ENCODE results near the gene B4GAT1. TPM values are rescaled to one million over a fixed set of nuclear protein-coding genes. Genes with fewer than 3 reads are reported as not detected.

The B4GAT1 gene
- total RNA-seq, 2 donors from 2014 or later, result 2.4 to 2.8 TPM

- no peak overlapping the region for H3K4me3 Mint-ChIP-seq
- no peak for ATAC-seq
- DNase-seq, result no peak
- H3K4me1 Mint-ChIP-seq, result peaks cover 8% of the 10 kb centered on the region
- H3K27me3 Mint-ChIP-seq, result no peaks in the 10 kb centered on the region
- no peaks in the 10 kb centered on the region for H3K9me3 ChIP-seq (ENCODE audit: control insufficient read depth, low read length, poor library complexity, severe bottlenecking)
- H3K27ac Mint-ChIP-seq, result no peak overlapping the region
- H3K36me3 Mint-ChIP-seq (ENCODE audit: low read depth), result no peaks in the 10 kb centered on the region
Measured at GRCh38 chr11:66368484-66368883, 21.1 kb upstream of the B4GAT1 start.

GRCh38 chr11:66367561-66368312 lies 20.3 kb upstream of the B4GAT1 start:
- no peak overlapping the region for H3K27ac Mint-ChIP-seq
- H3K36me3 Mint-ChIP-seq (ENCODE audit: low read depth), result no peaks in the 10 kb centered on the region
- no peaks in the 10 kb centered on the region for H3K9me3 ChIP-seq (ENCODE audit: control insufficient read depth, low read length, poor library complexity, severe bottlenecking)
- no peak for ATAC-seq
- H3K27me3 Mint-ChIP-seq, result no peaks in the 10 kb centered on the region
- no peak overlapping the region for H3K4me3 Mint-ChIP-seq
- peaks cover 8% of the 10 kb centered on the region for H3K4me1 Mint-ChIP-seq
- DNase-seq, result no peak

- DNase-seq, result no peak
- no peak for ATAC-seq
- no peak overlapping the region for H3K27ac Mint-ChIP-seq
- no peaks in the 10 kb centered on the region for H3K27me3 Mint-ChIP-seq
- peaks cover 8% of the 10 kb centered on the region for H3K4me1 Mint-ChIP-seq
- no peaks in the 10 kb centered on the region for H3K9me3 ChIP-seq (ENCODE audit: control insufficient read depth, low read length, poor library complexity, severe bottlenecking)
- no peaks in the 10 kb centered on the region for H3K36me3 Mint-ChIP-seq (ENCODE audit: low read depth)
- H3K4me3 Mint-ChIP-seq, result no peak overlapping the region
Measured at GRCh38 chr11:66366844-66367477, 19.5 kb upstream of the B4GAT1 start.

- no peaks in the 10 kb centered on the region for H3K9me3 ChIP-seq (ENCODE audit: control insufficient read depth, low read length, poor library complexity, severe bottlenecking)
- DNase-seq (no peak), ATAC-seq (no peak)
- Mint-ChIP-seq H3K27me3 (no peaks in the 10 kb centered on the region), H3K4me3 (no peak overlapping the region), H3K36me3 (ENCODE audit: low read depth) (no peaks in the 10 kb centered on the region), H3K27ac (no peak overlapping the region), H3K4me1 (peaks cover 10% of the 10 kb centered on the region)
Measured at GRCh38 chr11:66365711-66366619, 18.5 kb upstream of the B4GAT1 start.

- H3K27ac Mint-ChIP-seq, result no peak overlapping the region
- H3K4me1 Mint-ChIP-seq, result peaks cover 8% of the 10 kb centered on the region
- H3K4me3 Mint-ChIP-seq, result no peak overlapping the region
- no peak for DNase-seq
- no peak for ATAC-seq
- H3K36me3 Mint-ChIP-seq (ENCODE audit: low read depth), result no peaks in the 10 kb centered on the region
- H3K9me3 ChIP-seq (ENCODE audit: control insufficient read depth, low read length, poor library complexity, severe bottlenecking), result no peaks in the 10 kb centered on the region
- no peaks in the 10 kb centered on the region for H3K27me3 Mint-ChIP-seq
Measured at GRCh38 chr11:66365166-66365565, 17.7 kb upstream of the B4GAT1 start.

- DNase-seq (peak; percentile 39 to 69 (median 44)), ATAC-seq (peak; percentile 65)
- no peaks in the 10 kb centered on the region for H3K27me3 Mint-ChIP-seq
- no peak overlapping the region for H3K4me3 Mint-ChIP-seq
- no peaks in the 10 kb centered on the region for H3K9me3 ChIP-seq (ENCODE audit: control insufficient read depth, low read length, poor library complexity, severe bottlenecking)
- H3K36me3 Mint-ChIP-seq (ENCODE audit: low read depth), result no peaks in the 10 kb centered on the region
- no peak overlapping the region for H3K27ac Mint-ChIP-seq
- H3K4me1 Mint-ChIP-seq, result peaks cover 2% of the 10 kb centered on the region
Measured at GRCh38 chr11:66363805-66364535, 16.5 kb upstream of the B4GAT1 start.

- Mint-ChIP-seq H3K27me3 (no peaks in the 10 kb centered on the region), H3K36me3 (ENCODE audit: low read depth) (no peaks in the 10 kb centered on the region), H3K4me3 (no peak overlapping the region), H3K4me1 (peaks cover 2% of the 10 kb centered on the region), H3K27ac (no peak overlapping the region)
- no peaks in the 10 kb centered on the region for H3K9me3 ChIP-seq (ENCODE audit: control insufficient read depth, low read length, poor library complexity, severe bottlenecking)
- ATAC-seq, result no peak
- no peak for DNase-seq
Measured at GRCh38 chr11:66363187-66363601, 15.8 kb upstream of the B4GAT1 start.

- no peaks in the 10 kb centered on the region for H3K36me3 Mint-ChIP-seq (ENCODE audit: low read depth)
- H3K4me3 Mint-ChIP-seq, result no peak overlapping the region
- no peak for ATAC-seq
- H3K4me1 Mint-ChIP-seq, result peaks cover 2% of the 10 kb centered on the region
- H3K9me3 ChIP-seq (ENCODE audit: control insufficient read depth, low read length, poor library complexity, severe bottlenecking), result no peaks in the 10 kb centered on the region
- DNase-seq, result no peak
- no peaks in the 10 kb centered on the region for H3K27me3 Mint-ChIP-seq
- no peak overlapping the region for H3K27ac Mint-ChIP-seq
Measured at GRCh38 chr11:66362481-66363147, 15.2 kb upstream of the B4GAT1 start.

GRCh38 chr11:66361502-66361941 lies 14.1 kb upstream of the B4GAT1 start:
- ATAC-seq (no peak), DNase-seq (no peak)
- Mint-ChIP-seq H3K4me3 (no peak overlapping the region), H3K27ac (no peak overlapping the region), H3K4me1 (peaks cover 2% of the 10 kb centered on the region), H3K36me3 (ENCODE audit: low read depth) (no peaks in the 10 kb centered on the region), H3K27me3 (no peaks in the 10 kb centered on the region)
- no peaks in the 10 kb centered on the region for H3K9me3 ChIP-seq (ENCODE audit: control insufficient read depth, low read length, poor library complexity, severe bottlenecking)

GRCh38 chr11:66360406-66361073 lies 13.1 kb upstream of the B4GAT1 start:
- no peak overlapping the region for H3K27ac Mint-ChIP-seq
- H3K9me3 ChIP-seq (ENCODE audit: control insufficient read depth, low read length, poor library complexity, severe bottlenecking), result no peaks in the 10 kb centered on the region
- H3K36me3 Mint-ChIP-seq (ENCODE audit: low read depth), result no peaks in the 10 kb centered on the region
- no peak overlapping the region for H3K4me3 Mint-ChIP-seq
- peaks cover 2% of the 10 kb centered on the region for H3K4me1 Mint-ChIP-seq
- no peak for DNase-seq
- H3K27me3 Mint-ChIP-seq, result no peaks in the 10 kb centered on the region
- ATAC-seq, result no peak

- DNase-seq, result no peak
- Mint-ChIP-seq H3K27ac (no peak overlapping the region), H3K4me3 (no peak overlapping the region), H3K4me1 (peaks cover 2% of the 10 kb centered on the region), H3K27me3 (no peaks in the 10 kb centered on the region), H3K36me3 (ENCODE audit: low read depth) (no peaks in the 10 kb centered on the region)
- no peak for ATAC-seq
- no peaks in the 10 kb centered on the region for H3K9me3 ChIP-seq (ENCODE audit: control insufficient read depth, low read length, poor library complexity, severe bottlenecking)
Measured at GRCh38 chr11:66359662-66360087, 12.2 kb upstream of the B4GAT1 start.

All from T-helper 17 cell (primary cell).